Heart right ventricle (tissue), 16 donors: ENCODE measurements around the gene CMIP. TPM values are rescaled to one million over a fixed set of nuclear protein-coding genes. Genes with fewer than 3 reads are reported as not detected.

Source experiments
- ATAC-seq, 8 donors: fragments of 200-7000 bp; cut with Tn5 transposase; one replicate each; pipeline ENCODE4 v1.9.1; 2020; ENCODE audit warnings: mild to moderate bottlenecking in 8 of 8, moderate library complexity in 8 of 8, moderate number of reproducible peaks in 1 of 8
- DNase-seq, 2 donors: peaks; one replicate each; pipeline ENCODE4 v3.0.0-alpha.2; 2020
- H3K27ac ChIP-seq, 10 donors: fragments of 200-600 bp; sonication (generic) in 2 of 10; one replicate each; pipeline versions ENCODE4 v1.5.0 to v1.8.0; 2020 to 2022; ENCODE audit warnings: mild to moderate bottlenecking in 3 of 10
- H3K27me3 ChIP-seq, 7 donors: fragments of 200-600 bp; one replicate each; pipeline ENCODE4 v1.8.0; 2021 to 2022; ENCODE audit warnings: mild to moderate bottlenecking in 2 of 7
- H3K36me3 ChIP-seq, 9 donors: fragments of 200-600 bp; sonication (generic) in 1 of 9; one replicate each; pipeline versions ENCODE4 v1.5.0 to v1.8.0; 2020 to 2022; ENCODE audit warnings: mild to moderate bottlenecking in 2 of 9
- H3K4me1 ChIP-seq, 9 donors: fragments of 200-600 bp; sonication (generic) in 1 of 9; one replicate each; pipeline versions ENCODE4 v1.5.0 to v1.8.0; 2020 to 2022; ENCODE audit warnings: mild to moderate bottlenecking in 4 of 9
- H3K4me3 ChIP-seq, 10 donors: fragments of 200-600 bp; sonication (generic) in 2 of 10; one replicate each; pipeline versions ENCODE4 v1.5.0 to v1.8.0; 2020 to 2022; ENCODE audit warnings: mild to moderate bottlenecking in 7 of 10, moderate library complexity in 2 of 10
- H3K9me3 ChIP-seq, 11 donors: fragments of 200-600 bp in 10 of 11; sonication (generic) in 2 of 11; one replicate each; pipeline versions ENCODE4 v1.5.0 to v1.8.0; 2013 to 2022; ENCODE audit warnings: mild to moderate bottlenecking in 2 of 11, control low read depth in 1 of 11, moderate library complexity in 1 of 11
- CTCF ChIP-seq, 9 donors: fragments of 200-600 bp; sonication (generic) in 2 of 9; IDR thresholded peaks; one replicate each; pipeline versions ENCODE4 v1.5.0 to v1.8.0; 2021 to 2022; ENCODE audit warnings: antibody characterized with exemption in 9 of 9, mild to moderate bottlenecking in 5 of 9, moderate library complexity in 1 of 9
- WGBS, 2 donors: extraction: QIAGEN DNeasy Blood & Tissue Kit; methylation state at CpG; one replicate each; pipeline ENCODE4 v1.1.7; 2013; ENCODE audit warnings: inconsistent platforms in 1 of 2; 5-methylcytosine and 5-hydroxymethylcytosine counted together
- intact Hi-C, 10 donors: fragments of 100-400 bp; cut with DNase I; formaldehyde crosslinking; loops; one replicate each; pipeline versions ENCODE4 v1.11.1 to v1.14.2; 2022
- polyA plus RNA-seq, 2 donors: library from polyadenylated mRNA; stranded (reverse); fragments of 200-250 nt; gene quantifications; one replicate each; pipeline ENCODE4 v1.2.3, GENCODE V29; 2013
- total RNA-seq, 10 donors: library from RNA; stranded (reverse); fragmentation: NEBNext Ultra II Directional in 3 of 10; extraction: Animal tissue kit (Norgen Biotek cat#: 25700) in 3 of 10; gene quantifications; one replicate each; pipeline versions ENCODE4 v1.2.1 to v1.2.4, GENCODE V29; 2021 to 2023
- donor health status: Arrhythmogenic right ventricular cardiomyopathy.
- donor health status: ischemic (EF 13 %, LVEDD 7.1; RV severe dilation, severe dysfunction).
- donor health status: healthy with polysubstance abuse.
- donor health status: DM: no; HTN: yes; CAD: no.
- donor health status: DM: no; HTN: no; CAD: no.
- donor health status: ischemic (EF 25% LVEDD 6.9; RV normal size, moderate dysfunction).
- donor health status: ischemic (EF 25% LVEDD 5.7; RV mildly dilated, moderate dysfunction).
- donor health status: healthy.
- donor health status: DM: yes; HTN: yes; CAD: no.
- donor health status: Ischemic cardiomyopathy.
- donor health status: ischemic (EF 35%, LVEDD 5.7; RV mildly dilated, moderate dysfunction).
- donor health status: nonischemic (EF 11% LVEDD 7.7; RV severe dilation, severe dysfunction).
- donor health status: DM: yes; HTN: yes; CAD: no.
- donor health status: PGD.
- donor health status: ischemic (EF 29% LVEDD 5.4; RV normal size, mild dysfunction).
- donor health status: nonischemic (EF 23%, LVEDD 6.1; RV moderate dilation, normal function).

Gene CMIP
- total and polyA plus RNA-seq, 12 donors, result 5.4 to 32.8 (median 13.0) TPM

DNA sequence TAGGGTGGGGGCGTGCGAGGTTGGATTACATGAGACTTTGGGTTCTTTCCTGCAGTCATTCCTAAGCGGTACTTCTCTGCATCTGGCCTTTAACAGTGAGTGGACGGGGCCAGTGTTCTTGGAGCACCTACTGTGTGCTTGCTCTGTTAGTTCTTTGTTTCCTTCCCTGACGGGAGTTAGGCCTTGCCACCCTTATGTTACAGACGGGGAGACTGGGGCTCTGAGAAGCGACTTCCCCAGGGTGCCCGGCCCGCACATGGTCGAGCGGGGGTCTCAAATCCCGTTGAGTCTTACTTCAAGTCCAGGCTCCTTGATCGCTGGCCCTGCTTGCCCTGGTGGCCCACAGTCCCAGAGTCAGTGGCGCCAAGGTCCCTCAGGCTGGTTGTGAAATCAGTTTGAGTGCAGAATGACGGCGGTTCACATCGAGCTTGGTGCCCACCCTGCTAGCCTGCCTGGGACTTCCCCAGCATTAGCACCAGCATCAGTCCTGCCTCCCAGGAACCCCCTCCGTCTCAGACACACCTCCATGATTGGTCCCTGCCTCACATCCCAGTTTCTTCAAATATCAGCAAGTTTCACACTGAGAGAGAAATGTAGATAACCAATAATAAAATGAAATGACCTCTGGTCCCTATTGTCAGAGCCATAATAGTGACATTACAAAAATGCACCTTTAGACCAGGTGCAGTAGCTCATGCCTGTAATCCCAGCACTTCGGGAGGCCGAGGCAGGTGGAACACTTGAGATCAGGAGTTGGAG, 128.0 kb downstream of the CMIP start:
- no peak for DNase-seq
- intact Hi-C loops, result no loop called here
- WGBS, 2 donors, result 96 to 97% methylated on average over 20 of the region's 20 CpGs
- H3K4me1 ChIP-seq, result peaks cover 0 to 27% (median 16%) of the 10 kb centered on the region in 9 donors
- no peak for ATAC-seq
- peaks cover 0 to 6% (median 0%) of the 10 kb centered on the region in 9 donors for H3K36me3 ChIP-seq
- H3K4me3 ChIP-seq, result no peak overlapping the region
- no peak overlapping the region for H3K27ac ChIP-seq
- no peak for TF ChIP-seq CTCF (IDR thresholded peaks at IDR 0.05)
- H3K9me3 ChIP-seq, result no peaks in the 10 kb centered on the region
- H3K27me3 ChIP-seq, result no peaks in the 10 kb centered on the region

- DNase-seq (no peak), ATAC-seq (peak in 1 of 8 donors; percentile 6)
- no peak overlapping the region for H3K4me3 ChIP-seq
- intact Hi-C loops, result no loop called here
- no peaks in the 10 kb centered on the region for H3K27me3 ChIP-seq
- no peaks in the 10 kb centered on the region for H3K9me3 ChIP-seq
- H3K36me3 ChIP-seq, result peaks cover 0 to 6% (median 0%) of the 10 kb centered on the region in 9 donors
- 96 to 97% methylated on average over 7 of the region's 7 CpGs for WGBS, 2 donors
- no peak overlapping the region for H3K27ac ChIP-seq
- H3K4me1 ChIP-seq, result peaks cover 0 to 22% (median 10%) of the 10 kb centered on the region in 9 donors
- no peak for TF ChIP-seq CTCF (IDR thresholded peaks at IDR 0.05)
Measured at GRCh38 chr16:81573533-81574020, 129.0 kb downstream of the CMIP start.

DNA sequence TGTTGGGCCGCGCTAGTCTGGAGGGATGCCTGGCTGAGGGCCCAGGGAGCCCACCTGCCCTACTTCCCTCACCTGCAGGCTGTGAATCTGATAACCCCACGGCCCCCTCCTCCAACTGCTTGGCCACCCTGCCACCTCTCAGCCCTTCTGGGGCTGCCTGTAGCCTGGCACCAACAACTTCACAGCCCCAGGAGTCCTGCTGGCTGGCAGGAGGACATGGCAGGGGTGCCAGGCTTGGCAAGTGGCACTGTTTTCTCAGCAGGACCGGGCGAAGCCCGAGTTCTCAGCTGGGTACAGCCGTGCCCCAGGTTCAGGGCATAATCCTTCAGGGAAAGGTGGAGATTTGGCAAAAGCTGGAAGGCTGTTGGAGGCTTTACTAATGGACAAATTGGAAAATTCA, 129.6 kb downstream of the CMIP start:
- DNase-seq, result no peak

DNA sequence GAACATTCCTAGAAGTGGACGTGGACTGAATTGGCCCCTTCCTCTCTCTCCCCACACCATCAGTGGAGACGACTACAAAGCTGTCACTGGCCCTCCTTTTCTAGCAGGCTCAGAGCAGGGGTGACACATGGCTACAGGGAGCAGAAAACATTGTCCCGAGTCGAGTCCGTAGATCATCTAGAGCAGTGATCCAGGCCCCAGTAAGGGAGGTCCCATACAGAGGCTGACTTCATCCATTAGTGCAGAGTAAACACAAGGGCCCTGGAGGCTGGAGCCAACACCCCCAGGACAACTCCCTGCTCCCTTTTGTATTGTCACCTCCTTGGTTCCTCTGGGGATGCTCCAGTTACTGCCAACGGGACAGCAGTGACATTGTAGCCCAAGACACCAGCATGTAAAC, 130.7 kb downstream of the CMIP start:
- intact Hi-C loops, result no loop called here
- Histone ChIP-seq H3K27me3 (no peaks in the 10 kb centered on the region), H3K27ac (no peak overlapping the region), H3K36me3 (peaks cover 0 to 6% (median 0%) of the 10 kb centered on the region in 9 donors), H3K9me3 (no peaks in the 10 kb centered on the region), H3K4me3 (no peak overlapping the region), H3K4me1 (peaks cover 0 to 15% (median 3%) of the 10 kb centered on the region in 9 donors)
- WGBS, 2 donors, result 86 to 90% methylated on average over 6 of the region's 6 CpGs
- no peak for TF ChIP-seq CTCF (IDR thresholded peaks at IDR 0.05)
- DNase-seq (no peak), ATAC-seq (no peak)

More for the DNA sequence above, 129.6 kb downstream of the CMIP start:
- peaks cover 0 to 22% (median 4%) of the 10 kb centered on the region in 9 donors for H3K4me1 ChIP-seq
- intact Hi-C loops, result no loop called here
- no peak for TF ChIP-seq CTCF (IDR thresholded peaks at IDR 0.05)
- peaks cover 0 to 6% (median 0%) of the 10 kb centered on the region in 9 donors for H3K36me3 ChIP-seq
- WGBS, 2 donors, result 92 to 96% methylated on average over 7 of the region's 7 CpGs
- H3K9me3 ChIP-seq, result no peaks in the 10 kb centered on the region
- ATAC-seq, result no peak
- H3K4me3 ChIP-seq, result no peak overlapping the region
- no peak overlapping the region for H3K27ac ChIP-seq
- H3K27me3 ChIP-seq, result no peaks in the 10 kb centered on the region
